ENCODE results near the gene C19orf25.

Gene C19orf25

DNA sequence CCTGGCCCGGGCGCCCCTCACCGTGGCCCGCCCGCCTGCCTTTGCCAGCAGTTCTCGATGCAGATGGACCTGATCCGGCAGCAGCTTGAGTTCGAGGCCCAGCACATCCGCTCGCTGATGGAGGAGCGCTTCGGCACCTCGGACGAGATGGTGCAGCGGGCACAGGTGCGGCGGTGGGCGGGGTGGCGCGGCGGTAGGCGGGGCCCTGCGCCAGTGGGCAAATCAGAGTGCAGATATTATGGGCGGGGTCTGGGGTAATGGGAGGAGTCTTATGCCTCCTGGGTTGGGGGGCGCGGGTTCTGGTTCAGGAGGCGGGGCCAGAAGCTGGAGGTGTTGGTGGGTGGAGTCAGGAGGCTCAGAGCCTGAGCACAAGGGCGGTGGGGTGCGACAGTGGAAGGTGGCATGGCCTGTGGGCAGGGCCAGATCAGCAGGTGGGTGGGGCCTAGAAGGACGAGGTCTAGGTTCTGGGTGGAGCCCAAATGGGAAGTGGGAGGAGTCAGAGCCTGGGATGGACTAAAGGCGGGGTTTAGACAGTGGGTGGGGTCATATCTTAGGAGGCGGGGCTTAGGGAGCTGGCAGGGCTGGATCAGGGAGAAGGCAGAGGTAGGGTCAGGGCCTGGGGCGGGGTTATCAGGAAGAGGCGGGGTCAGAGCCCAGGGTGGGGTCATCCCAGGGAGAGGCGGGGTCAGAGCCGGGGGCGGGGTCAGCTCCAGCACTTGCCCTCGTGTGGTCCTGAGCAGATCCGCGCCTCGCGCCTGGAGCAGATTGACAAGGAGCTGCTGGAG is 23.5 kb downstream of the C19orf25 start:
- H3K4me3 ChIP-seq (ENCODE audit: low read length), result no peak overlapping the region; the same call in 1 of the 2 replicates
- peak; percentile 79 for DNase-seq (ENCODE audit: low read depth, low spot score)

DNA sequence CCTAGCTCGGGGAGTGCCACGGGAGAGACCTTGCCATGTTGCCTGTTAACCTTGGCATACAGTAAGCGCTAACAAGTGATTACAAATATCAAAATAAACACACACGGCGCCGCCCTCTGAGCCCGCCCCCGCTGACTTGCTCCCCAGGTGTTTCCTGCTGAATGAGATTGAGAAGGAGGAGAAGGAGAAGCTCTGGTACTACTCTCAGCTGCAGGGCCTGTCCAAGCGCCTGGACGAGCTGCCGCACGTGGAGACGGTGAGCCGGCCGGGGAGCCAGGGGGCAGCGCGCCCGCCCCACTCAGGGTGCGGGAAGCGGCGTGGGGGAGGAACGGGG is 24.0 kb downstream of the C19orf25 start:
- no peak for DNase-seq (ENCODE audit: low read depth, low spot score)
- H3K4me3 ChIP-seq (ENCODE audit: low read length), result no peak overlapping the region; the same call in 1 of the 2 replicates

DNA sequence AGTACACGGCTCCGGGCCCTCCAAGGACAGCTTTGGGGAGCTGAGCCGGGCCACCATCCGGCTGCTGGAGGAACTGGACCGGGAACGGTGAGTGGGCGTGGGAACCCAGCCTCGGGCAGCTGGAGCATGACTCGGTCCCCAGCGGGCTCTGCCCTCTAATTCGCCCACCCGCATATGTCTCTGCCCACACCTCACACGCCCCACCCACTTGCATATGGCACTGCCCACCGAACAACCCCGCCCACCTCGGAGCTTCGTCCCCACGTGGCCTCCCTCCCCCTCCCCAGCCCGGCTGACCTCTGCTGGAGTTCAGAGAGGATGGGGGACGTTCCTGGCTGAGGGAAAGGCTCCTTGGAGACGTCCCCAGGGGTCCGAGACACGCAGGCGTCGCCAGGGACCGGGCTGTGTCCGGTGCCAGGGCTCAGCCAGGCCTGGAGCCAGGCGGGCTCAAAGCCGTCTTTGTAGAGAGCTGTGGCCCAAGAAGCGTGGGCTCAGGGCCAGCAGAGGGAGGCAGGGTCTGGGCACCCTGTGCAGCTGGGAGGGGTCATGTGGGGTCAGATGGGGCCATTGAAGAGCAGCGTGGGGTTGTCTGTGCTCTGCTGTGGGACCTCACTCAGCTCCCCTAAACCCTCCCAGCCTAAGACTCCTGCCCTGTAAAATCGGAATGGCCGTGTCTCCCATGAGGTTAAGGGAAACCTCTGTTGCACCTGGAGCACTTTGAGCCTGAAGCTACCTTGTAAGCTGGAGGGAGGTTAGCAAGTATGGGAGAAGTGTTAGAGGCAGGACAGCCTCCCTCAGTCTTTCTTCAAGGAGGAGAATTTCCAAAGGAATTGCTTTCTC is 25.3 kb downstream of the C19orf25 start:
- no peak for DNase-seq (ENCODE audit: low read depth, low spot score)
- no peak overlapping the region for H3K4me3 ChIP-seq (ENCODE audit: low read length)

DNA sequence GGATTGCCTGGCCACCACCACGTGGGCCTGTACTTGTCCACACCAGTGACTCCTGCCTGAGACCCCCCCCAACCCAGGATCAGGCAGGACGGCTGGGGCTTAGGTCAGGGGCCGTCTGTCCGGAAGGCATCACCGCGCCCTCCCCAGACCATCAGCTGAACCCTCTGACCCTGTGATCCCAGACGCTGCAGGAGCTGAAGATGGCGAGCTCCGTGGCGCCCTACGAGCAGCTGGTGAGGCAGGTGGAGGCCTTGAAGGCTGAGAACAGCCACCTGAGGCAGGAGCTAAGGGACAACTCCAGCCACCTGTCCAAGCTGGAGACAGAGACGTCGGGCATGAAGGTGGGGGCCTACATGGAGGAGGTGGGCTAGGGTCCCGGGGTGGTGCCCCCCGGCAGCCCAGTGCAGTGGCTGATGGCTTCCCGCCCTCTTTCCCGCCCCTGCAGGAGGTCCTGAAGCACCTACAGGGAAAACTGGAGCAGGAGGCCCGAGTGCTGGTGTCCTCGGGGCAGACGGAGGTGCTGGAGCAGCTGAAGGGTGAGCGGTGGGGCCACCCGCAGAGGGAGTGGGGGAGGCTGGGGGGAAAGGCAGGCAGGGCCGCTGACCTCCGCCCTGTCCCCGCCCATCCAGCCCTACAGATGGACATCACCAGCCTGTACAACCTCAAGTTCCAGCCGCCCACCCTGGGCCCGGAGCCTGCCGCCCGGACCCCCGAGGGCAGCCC is 26.1 kb downstream of the C19orf25 start:
- H3K4me3 ChIP-seq (ENCODE audit: low read length), result no peak overlapping the region
- no peak for DNase-seq (ENCODE audit: low read depth, low spot score)

DNA sequence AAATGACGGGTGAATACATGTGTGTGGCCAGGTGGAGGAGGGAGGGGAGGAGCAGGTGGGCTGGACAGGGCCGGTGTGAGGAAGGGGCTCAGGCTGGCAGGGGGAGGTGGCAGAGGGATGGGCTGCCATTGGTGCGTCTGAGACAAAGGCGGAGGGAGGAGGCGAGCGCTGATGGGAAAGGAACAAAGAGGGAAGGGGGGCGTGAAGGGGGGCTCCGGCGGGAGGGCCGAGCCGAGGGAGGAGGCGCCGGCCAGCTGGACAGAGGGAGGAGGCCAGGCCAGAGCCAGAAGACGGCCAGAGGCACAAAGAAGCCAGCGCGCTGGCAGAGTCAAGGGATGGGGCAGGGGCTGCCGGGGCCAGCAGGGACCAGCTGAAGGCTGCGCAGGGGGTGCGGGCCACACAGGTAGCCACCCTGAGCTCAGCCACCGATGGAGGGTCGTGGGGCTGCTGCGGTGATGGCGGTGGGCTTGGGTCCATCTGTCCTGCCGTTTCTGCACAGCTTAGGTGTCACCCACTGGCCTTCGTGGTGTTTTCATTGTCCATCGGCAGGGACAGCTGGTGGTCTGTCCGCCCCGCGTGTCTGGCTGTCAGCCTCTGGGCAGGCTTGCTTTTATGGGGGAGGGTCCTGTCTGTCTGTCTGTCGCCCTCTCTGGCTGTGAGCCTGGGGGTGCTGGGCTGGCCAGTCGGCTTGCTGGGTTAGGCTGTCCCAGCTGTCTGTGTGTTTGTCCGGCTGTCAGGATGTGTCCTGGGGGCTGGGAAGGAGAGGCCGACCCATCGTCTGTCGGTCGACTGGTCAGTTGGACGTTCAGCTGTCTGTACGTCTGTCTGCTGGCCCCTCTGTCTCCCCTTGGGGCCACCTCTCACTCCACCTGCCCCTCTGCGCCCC is 26.9 kb downstream of the C19orf25 start:
- no peak for DNase-seq (ENCODE audit: low read depth, low spot score)
- no peak overlapping the region for H3K4me3 ChIP-seq (ENCODE audit: low read length)

DNA sequence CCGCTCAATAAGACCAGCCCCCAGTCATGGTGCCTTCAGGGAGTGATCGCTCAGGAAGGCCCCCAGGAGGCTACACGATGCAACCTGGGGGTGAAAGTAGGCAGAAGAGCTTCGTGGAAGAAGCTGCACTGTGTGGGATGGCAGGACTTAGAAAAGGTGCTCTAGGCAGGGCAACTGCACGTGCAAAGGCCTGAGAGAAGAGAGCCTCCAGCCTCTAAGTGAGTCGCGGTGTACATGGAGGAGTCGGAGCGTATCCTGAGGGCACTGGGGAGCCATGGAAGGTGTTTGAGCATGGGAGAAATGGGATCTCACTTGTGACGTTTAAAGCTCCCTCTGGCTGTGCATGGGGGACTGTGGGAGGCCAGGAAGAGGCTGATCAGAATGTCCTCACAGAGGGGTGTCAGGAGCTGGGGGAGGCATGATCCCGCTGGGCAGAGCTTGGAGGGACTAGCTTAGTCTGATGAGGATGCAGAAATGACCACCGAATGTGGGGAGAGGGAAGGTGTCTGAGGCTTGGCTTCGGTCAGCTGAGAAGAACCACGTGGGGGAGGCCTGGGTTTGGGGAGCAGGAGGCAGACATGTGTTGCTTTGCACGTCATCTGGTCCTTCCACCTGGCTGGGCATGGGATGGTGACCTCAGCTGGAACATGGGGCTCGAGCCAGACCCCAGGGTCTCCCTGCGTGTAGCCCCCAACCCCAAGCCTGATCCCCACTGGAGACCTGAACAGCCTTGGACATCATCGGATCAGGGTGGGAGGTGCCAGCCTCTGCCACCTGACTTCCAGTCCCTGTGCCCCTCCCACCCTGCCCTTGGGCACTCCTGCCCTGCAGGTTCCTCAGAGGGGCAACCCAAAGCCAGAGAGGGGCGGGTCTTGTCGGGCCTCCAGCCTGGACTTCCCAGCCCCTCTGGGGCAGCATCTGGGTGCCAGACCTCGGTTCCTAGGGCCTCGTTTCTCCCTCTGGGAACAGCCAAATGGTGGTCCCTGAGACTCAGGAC is 28.0 kb downstream of the C19orf25 start:
- no peak for DNase-seq (ENCODE audit: low read depth, low spot score)

DNA sequence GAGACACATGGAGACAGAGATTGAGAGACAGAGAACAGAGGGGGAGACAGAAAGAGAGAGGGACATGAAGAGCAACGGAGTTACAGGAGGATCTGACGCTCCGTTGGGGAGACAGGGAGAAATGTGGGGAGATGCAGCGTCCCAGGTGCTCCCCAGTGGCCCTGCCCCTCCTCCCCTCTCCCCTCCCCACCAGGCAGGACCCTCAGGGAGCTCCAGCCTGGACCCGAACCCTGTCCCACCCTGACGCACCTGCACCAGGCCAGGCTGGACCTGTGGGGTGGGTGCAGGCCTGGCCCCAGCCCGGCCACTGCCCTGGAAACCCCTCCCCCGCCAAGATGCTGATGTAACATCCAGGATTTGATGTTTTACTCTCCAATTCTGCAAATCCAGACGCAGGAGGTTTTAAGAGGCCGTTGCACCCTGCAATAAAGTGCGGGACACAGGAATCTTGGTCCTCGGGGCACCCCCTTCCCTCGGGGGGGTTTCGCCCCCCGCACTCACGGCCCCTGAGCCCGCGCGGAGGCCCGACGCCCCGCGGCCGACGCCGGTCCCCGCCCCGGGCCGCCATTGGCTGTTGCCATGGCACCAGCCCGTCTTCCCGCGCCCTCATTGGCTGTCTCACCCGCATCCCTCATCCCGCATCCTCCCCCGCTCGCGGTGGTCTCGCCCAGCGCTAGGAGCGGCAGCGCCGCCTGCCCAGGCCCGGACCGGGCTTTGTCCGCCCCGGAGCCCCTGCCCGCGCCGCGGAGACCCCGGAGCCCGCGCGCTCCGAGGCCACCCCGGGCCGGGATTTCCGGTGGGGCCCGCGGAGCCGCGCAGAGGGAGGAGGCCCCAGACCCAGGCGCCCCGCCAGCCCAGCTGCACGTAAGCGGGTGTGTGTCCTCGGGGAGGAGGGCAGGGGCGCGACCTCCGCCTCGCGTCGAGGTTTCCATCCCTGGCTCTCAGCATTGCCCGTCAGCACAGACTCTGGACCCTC is 29.3 kb downstream of the C19orf25 start, which contains the start of gene APC2:
Gene APC2 (plus strand): TSS at position 655 of the 976 bp plus-strand sequence. CDS start 2,881 bp downstream, outside the sequence.
- H3K4me3 ChIP-seq (ENCODE audit: low read length), result no peak within 1 kb of the TSS
- DNase-seq (ENCODE audit: low read depth, low spot score), result no peak

More for the DNA sequence above, 28.0 kb downstream of the C19orf25 start:
- no peak overlapping the region for H3K4me3 ChIP-seq (ENCODE audit: low read length)

DNA sequence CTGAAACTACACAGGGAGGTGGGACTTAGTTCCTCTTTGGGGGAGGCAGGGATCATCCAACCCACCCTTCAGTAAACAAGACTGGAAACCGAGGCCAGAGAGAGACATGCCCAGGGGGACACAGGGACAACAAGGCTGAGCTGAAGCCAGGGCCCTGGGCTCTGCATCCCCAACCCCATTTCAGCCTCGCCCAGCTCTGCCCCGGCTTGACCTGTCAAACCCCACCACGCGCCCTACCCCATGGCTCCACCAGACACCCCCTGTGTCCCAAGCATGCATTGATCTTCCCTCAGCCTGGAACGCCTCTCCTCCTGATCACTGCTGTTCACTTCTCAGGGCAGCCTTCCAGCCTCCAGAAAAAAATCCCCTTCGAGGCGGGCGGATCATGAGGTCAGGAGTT is 31.1 kb downstream of the C19orf25 start:
- no peak for DNase-seq (ENCODE audit: low read depth, low spot score)
- H3K4me3 ChIP-seq (ENCODE audit: low read length), result no peak overlapping the region

DNA sequence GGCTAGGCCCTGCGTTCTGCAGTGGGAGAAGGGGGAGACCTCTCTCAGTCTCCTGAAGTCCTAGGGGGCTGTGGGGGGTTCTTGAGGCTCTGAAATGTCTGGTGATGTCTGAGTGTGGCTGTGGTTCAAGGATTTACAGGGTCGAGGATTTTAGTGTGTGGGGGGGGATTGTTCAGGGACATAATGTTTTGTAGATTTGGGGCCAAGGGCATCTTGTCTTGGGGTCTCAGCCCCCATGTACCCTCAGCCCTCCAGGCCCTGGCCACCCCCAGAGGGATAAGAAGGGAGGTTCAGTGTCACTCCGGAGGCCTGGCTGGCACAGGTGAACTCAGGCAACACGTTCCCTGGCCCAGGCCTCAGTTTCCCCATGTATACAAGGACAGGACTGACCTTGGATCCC is 31.5 kb downstream of the C19orf25 start:
- DNase-seq (ENCODE audit: low read depth, low spot score), result no peak

DNA sequence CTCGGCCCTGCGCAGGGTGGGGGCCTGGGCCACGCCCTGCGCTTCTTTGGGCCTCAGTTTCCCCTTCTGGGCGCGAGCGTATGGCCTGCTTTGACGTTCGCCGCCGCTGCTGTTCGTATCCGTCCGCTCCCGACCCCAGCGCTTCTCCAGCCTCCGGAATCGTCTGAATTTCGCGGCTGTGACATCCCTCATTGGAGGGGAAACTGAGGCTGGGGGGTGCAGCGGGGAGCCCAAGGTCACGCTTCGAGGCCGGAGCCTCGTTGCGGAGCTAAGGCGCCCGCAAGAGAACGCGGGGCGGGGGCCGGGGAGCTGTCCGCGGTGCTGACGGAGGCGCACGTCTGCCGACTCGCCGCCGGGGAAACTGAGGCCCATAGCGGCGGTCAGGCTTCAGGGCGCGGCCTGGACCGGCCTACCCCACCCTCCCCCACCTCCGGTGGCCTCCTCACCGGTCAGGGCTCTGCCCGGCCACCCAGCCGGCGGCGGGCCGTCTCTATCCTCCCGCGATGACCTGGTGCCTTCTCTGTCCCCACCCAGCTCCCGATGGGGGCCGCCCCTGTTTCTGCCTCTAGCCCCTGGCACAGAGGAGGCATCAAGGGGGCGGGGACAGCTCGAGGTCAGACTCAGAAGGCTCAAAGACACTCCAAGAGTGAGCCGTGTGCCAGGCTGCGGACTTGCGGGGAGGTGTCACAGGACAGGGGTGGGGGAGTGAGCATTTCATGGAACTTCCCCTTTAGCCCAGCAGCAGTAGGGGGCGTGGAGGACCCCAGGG is 32.1 kb downstream of the C19orf25 start:
- no peak for DNase-seq (ENCODE audit: low read depth, low spot score)
- H3K4me3 ChIP-seq (ENCODE audit: low read length), result no peak overlapping the region

More for the DNA sequence above, 31.5 kb downstream of the C19orf25 start:
- H3K4me3 ChIP-seq (ENCODE audit: low read length), result no peak overlapping the region

DNA sequence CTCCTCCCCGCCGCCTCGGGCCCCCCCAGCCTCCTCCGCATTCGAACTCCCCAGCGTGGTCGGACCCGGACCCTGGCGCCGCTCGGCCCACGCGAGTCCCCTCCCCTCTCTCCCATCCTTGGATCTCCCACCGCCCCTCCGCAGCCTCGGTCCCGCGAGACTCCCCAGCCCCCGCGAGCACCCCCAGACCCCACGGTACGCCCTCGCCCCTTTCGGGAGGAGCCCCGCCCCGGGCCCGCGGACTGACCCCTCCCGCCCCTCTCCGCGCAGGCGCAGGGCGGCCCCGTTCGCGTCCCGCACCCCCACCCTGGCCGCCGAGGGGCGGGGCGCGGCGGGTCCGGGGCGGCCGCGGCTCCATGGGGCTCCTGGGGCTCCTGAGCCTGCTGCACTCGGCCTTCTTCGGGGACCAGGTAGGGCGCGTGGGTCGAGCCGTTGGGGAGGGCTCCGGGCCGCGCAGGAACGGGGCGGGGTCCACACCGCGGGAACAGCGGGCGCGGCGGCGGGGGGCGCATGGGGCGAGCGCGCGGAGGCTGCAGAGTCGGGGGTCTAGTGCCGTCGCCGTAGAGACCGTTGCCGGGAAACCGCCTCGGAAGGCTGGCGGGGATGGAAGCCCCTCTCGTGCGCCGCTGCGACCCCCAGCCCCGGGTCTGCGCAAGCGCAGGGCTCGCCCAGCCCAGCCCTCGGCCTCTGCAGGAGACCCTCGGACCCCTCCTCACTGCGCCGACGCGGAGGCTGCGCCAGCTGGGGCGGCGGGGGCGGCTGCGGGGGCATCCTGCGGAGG is 32.9 kb downstream of the C19orf25 start:
- no peak for DNase-seq (ENCODE audit: low read depth, low spot score)
- no peak overlapping the region for H3K4me3 ChIP-seq (ENCODE audit: low read length)

DNA sequence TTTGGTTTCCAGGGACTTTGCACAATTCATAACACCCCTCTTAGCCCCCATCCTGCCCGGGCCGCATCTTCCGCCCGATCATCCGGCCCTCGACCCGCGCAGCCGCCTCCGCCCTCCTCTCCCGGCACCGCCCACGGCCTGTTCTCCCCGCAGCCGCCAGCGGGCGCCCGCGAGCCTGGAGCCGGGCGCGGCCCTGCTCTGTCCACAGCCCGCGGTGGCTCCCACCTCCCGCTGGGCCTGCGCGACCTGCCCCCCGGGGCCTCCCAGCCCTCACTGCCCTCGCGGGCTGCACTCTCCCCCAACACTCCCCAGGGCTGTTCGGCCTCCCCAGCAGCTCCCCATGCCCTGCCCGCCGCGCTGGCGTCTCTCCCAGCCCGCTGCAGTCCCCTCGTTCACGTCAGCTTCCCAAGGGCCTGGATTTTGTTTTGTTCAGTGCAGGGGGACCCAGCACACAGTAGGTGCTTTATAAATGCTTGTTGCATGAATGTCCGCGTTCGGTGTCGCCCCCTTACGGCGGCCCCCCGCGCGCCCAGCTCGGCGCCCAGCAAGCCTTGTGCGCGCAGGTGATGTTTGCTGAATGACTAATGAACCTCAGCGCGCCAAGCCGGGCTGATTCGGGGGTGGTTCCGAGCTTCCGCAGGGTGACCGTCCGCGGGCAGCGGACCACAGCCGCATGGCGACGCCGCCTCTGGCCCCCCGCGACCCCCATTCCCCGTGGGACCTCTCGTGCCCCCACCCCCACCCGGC is 33.7 kb downstream of the C19orf25 start:
- H3K4me3 ChIP-seq (ENCODE audit: low read length), result peak overlapping the region; percentile 47
- no peak for DNase-seq (ENCODE audit: low read depth, low spot score)

DNA sequence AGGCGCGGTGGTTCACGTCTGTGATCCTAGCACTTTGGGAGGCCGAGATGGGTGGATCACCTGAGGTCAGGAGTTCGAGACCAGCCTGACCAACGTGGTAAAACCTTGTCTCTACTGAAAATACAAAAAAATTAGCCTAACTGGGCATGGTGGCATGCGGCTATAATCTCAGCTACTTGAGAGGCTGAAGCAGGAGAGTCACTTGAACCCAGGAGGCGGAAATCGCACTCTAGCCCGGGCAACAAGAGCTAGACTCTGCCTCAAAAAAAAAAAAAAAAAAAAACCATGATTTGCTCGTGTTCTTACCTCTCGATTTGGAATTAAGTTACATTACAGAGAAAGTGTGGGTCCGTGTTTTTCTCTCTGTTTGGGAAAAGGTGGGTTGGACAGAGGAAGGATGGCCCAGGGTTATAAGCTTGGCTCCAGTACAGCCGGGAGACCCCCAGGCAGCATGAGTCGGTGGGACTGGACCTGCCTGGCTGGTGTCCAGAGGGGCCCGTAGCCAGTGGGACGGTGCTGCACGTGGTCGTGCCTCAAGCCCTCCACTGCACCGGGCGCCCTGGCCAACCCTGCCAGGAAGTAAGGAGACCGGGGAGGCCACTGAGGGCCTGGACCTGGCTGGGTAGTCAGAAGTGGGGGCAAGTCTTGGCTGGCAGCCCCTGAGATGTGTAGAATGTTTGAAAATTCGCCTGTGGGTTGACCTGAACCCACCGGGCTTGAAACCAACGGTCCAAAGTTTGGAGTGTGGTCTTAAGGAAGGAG is 37.2 kb downstream of the C19orf25 start:
- no peak for DNase-seq (ENCODE audit: low read depth, low spot score)
- H3K4me3 ChIP-seq (ENCODE audit: low read length), result no peak overlapping the region

DNA sequence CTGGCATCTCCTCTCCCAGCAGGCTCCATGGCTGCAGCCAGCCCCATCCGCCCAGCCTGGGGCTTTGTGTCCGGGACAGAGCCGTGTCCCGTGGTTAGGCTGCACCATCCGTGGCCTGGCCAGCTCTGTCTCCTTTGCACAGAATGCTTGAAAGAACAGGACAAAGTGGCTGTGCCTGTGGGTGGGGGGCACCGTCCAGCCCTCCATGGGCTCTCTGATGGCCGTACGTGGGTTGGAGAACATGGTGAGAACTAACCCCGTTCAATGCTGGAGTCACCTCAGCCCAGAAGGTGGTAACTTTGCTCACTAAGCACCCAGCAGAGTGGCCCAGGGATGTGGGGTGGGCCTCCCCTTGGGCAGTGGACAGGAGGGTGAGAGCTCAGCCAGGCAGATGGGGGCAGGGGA is 38.0 kb downstream of the C19orf25 start:
- DNase-seq (ENCODE audit: low read depth, low spot score), result no peak
- H3K4me3 ChIP-seq (ENCODE audit: low read length), result no peak overlapping the region
